ENCODE results near the gene TAMM41. TPM values are rescaled to one million over a fixed set of nuclear protein-coding genes. Genes with fewer than 3 reads are reported as not detected.

Gene TAMM41
- total RNA-seq, 5 donors from 2014 or later (not counting 1 experiment from before 2014, with no cell fraction given) = 19.6 to 43.3 (median 32.4) TPM

- no peak overlapping the region for H3K27ac Mint-ChIP-seq
- no peak overlapping the region for H3K4me3 Mint-ChIP-seq
- no peak overlapping the region for H3K4me3 ChIP-seq (ENCODE audit: control insufficient read depth in 1 of 2, extremely low read depth in 1 of 2, low read length in 1 of 2)
- H3K27me3 ChIP-seq (replicated peaks in 1 of 2; ENCODE audit: control insufficient read depth in 2 of 2, extremely low read depth in 1 of 2, insufficient read depth in 2 of 2, low read length in 1 of 2) = no peaks in the 10 kb centered on the region
- H3K4me1 Mint-ChIP-seq = peaks cover 0 to 5% (median 2%) of the 10 kb centered on the region in 3 donors
- peaks cover 67% of the 10 kb centered on the region for H3K36me3 Mint-ChIP-seq
- no peaks in the 10 kb centered on the region for H3K27me3 Mint-ChIP-seq
- ATAC-seq (replicated peaks in 1 of 4) (no peak), DNase-seq (no peak)
- ChIA-PET POLR2A (no interaction called here), CTCF (interaction anchor here in 1 of 2 donors (0.6 kb wide), 1 partner anchor 18 kb away, joined by 3 read pairs; no protein-coding TSS in a partner anchor)
- WGBS (ENCODE audit: insufficient coverage) = 86% methylated on average over 5 of the region's 5 CpGs
- H3K9me3 ChIP-seq = no peaks in the 10 kb centered on the region
- peaks cover 16 to 49% of the 10 kb centered on the region in 2 donors for H3K36me3 ChIP-seq (ENCODE audit: control insufficient read depth in 2 of 2, extremely low read depth in 1 of 2, insufficient read depth in 1 of 2, low read length in 1 of 2)
- no peak overlapping the region for H3K27ac ChIP-seq (ENCODE audit: low read length)
- H3K4me1 ChIP-seq (ENCODE audit: control insufficient read depth in 1 of 2, extremely low read depth in 1 of 2, insufficient read depth in 2 of 2, low read length in 2 of 2) = no peaks in the 10 kb centered on the region
- H3K9me3 Mint-ChIP-seq = peaks cover 0 to 1% (median 0%) of the 10 kb centered on the region in 3 donors
Observed at GRCh38 chr3:11807686-11808085, 39.0 kb downstream of the TAMM41 start.

- no peak overlapping the region for H3K27ac ChIP-seq (ENCODE audit: low read length)
- DNase-seq (no peak), ATAC-seq (replicated peaks in 1 of 4) (no peak)
- H3K4me1 ChIP-seq (ENCODE audit: control insufficient read depth in 1 of 2, extremely low read depth in 1 of 2, insufficient read depth in 2 of 2, low read length in 2 of 2) = no peaks in the 10 kb centered on the region
- H3K36me3 ChIP-seq (ENCODE audit: control insufficient read depth in 2 of 2, extremely low read depth in 1 of 2, insufficient read depth in 1 of 2, low read length in 1 of 2) = peaks cover 14 to 60% of the 10 kb centered on the region in 2 donors
- Mint-ChIP-seq H3K27ac (no peak overlapping the region), H3K4me3 (no peak overlapping the region), H3K9me3 (peaks cover 0 to 8% (median 0%) of the 10 kb centered on the region in 3 donors), H3K4me1 (peaks cover 0 to 2% (median 2%) of the 10 kb centered on the region in 3 donors), H3K36me3 (peaks cover 77% of the 10 kb centered on the region), H3K27me3 (no peaks in the 10 kb centered on the region)
- POLR2A ChIA-PET = no interaction called here
- no CpG with 5 or more reads among the region's 7 CpGs for WGBS (ENCODE audit: insufficient coverage)
- H3K27me3 ChIP-seq (replicated peaks in 1 of 2; ENCODE audit: control insufficient read depth in 2 of 2, extremely low read depth in 1 of 2, insufficient read depth in 2 of 2, low read length in 1 of 2) = no peaks in the 10 kb centered on the region
- CTCF ChIA-PET = no interaction called here
- H3K9me3 ChIP-seq = no peaks in the 10 kb centered on the region
- H3K4me3 ChIP-seq (ENCODE audit: control insufficient read depth in 1 of 2, extremely low read depth in 1 of 2, low read length in 1 of 2) = no peak overlapping the region
Observed at GRCh38 chr3:11805716-11806115, 41.0 kb downstream of the TAMM41 start.

GRCh38 chr3:11803977-11804892, 42.5 kb downstream of the TAMM41 start:
- ChIA-PET POLR2A (no interaction called here), CTCF (interaction anchor here (0.5 to 2.1 kb wide), 13 partner anchors 10 to 425 kb away, joined by 3 to 17 read pairs (median 4); no protein-coding TSS in a partner anchor)
- Mint-ChIP-seq H3K9me3 (peaks cover 0 to 19% (median 13%) of the 10 kb centered on the region in 3 donors), H3K36me3 (peaks cover 84% of the 10 kb centered on the region), H3K4me3 (no peak overlapping the region), H3K27ac (no peak overlapping the region), H3K27me3 (no peaks in the 10 kb centered on the region), H3K4me1 (peaks cover 2 to 12% (median 8%) of the 10 kb centered on the region in 3 donors)
- Histone ChIP-seq H3K36me3 (ENCODE audit: control insufficient read depth in 2 of 2, extremely low read depth in 1 of 2, insufficient read depth in 1 of 2, low read length in 1 of 2) (peaks cover 8 to 58% of the 10 kb centered on the region in 2 donors), H3K9me3 (peaks cover 3% of the 10 kb centered on the region), H3K27me3 (replicated peaks in 1 of 2; ENCODE audit: control insufficient read depth in 2 of 2, extremely low read depth in 1 of 2, insufficient read depth in 2 of 2, low read length in 1 of 2) (no peaks in the 10 kb centered on the region), H3K4me1 (ENCODE audit: control insufficient read depth in 1 of 2, extremely low read depth in 1 of 2, insufficient read depth in 2 of 2, low read length in 2 of 2) (no peaks in the 10 kb centered on the region), H3K27ac (ENCODE audit: low read length) (no peak overlapping the region), H3K4me3 (ENCODE audit: control insufficient read depth in 1 of 2, extremely low read depth in 1 of 2, low read length in 1 of 2) (no peak overlapping the region)
- no CpG with 5 or more reads among the region's 2 CpGs for WGBS (ENCODE audit: insufficient coverage)
- DNase-seq (peak in 31 of 35 experiments; percentile 2 to 68 (median 19)), ATAC-seq (replicated peaks in 1 of 4) (peak; percentile 70 to 83 (median 74))

- WGBS (ENCODE audit: insufficient coverage) = no CpG with 5 or more reads among the region's 1 CpG
- H3K27me3 ChIP-seq (replicated peaks in 1 of 2; ENCODE audit: control insufficient read depth in 2 of 2, extremely low read depth in 1 of 2, insufficient read depth in 2 of 2, low read length in 1 of 2) = no peaks in the 10 kb centered on the region
- H3K27ac ChIP-seq (ENCODE audit: low read length) = no peak overlapping the region
- H3K27me3 Mint-ChIP-seq = no peaks in the 10 kb centered on the region
- H3K36me3 ChIP-seq (ENCODE audit: control insufficient read depth in 2 of 2, extremely low read depth in 1 of 2, insufficient read depth in 1 of 2, low read length in 1 of 2) = peaks cover 8 to 52% of the 10 kb centered on the region in 2 donors
- H3K9me3 ChIP-seq = peaks cover 3% of the 10 kb centered on the region
- peaks cover 4 to 20% (median 13%) of the 10 kb centered on the region in 3 donors for H3K9me3 Mint-ChIP-seq
- DNase-seq (no peak), ATAC-seq (replicated peaks in 1 of 4) (no peak)
- H3K27ac Mint-ChIP-seq = peak overlapping the region; percentile 17 to 61
- ChIA-PET POLR2A (interaction anchor here in 1 of 2 donors (0.6 kb wide), 1 partner anchor 80 kb away, joined by 3 read pairs; no protein-coding TSS in a partner anchor), CTCF (no interaction called here)
- H3K4me1 ChIP-seq (ENCODE audit: control insufficient read depth in 1 of 2, extremely low read depth in 1 of 2, insufficient read depth in 2 of 2, low read length in 2 of 2) = no peaks in the 10 kb centered on the region
- no peak overlapping the region for H3K4me3 ChIP-seq (ENCODE audit: control insufficient read depth in 1 of 2, extremely low read depth in 1 of 2, low read length in 1 of 2)
- peaks cover 4 to 25% (median 18%) of the 10 kb centered on the region in 3 donors for H3K4me1 Mint-ChIP-seq
- no peak overlapping the region for H3K4me3 Mint-ChIP-seq
- H3K36me3 Mint-ChIP-seq = peaks cover 85% of the 10 kb centered on the region
Observed at GRCh38 chr3:11799791-11800190, 46.9 kb downstream of the TAMM41 start.

- DNase-seq (no peak), ATAC-seq (replicated peaks in 1 of 4) (no peak)
- peaks cover 4 to 18% (median 18%) of the 10 kb centered on the region in 3 donors for H3K4me1 Mint-ChIP-seq
- H3K27ac Mint-ChIP-seq = no peak overlapping the region
- Histone ChIP-seq H3K27ac (ENCODE audit: low read length) (no peak overlapping the region), H3K4me3 (ENCODE audit: control insufficient read depth in 1 of 2, extremely low read depth in 1 of 2, low read length in 1 of 2) (no peak overlapping the region), H3K4me1 (ENCODE audit: control insufficient read depth in 1 of 2, extremely low read depth in 1 of 2, insufficient read depth in 2 of 2, low read length in 2 of 2) (no peaks in the 10 kb centered on the region), H3K27me3 (replicated peaks in 1 of 2; ENCODE audit: control insufficient read depth in 2 of 2, extremely low read depth in 1 of 2, insufficient read depth in 2 of 2, low read length in 1 of 2) (no peaks in the 10 kb centered on the region), H3K9me3 (peaks cover 3% of the 10 kb centered on the region), H3K36me3 (ENCODE audit: control insufficient read depth in 2 of 2, extremely low read depth in 1 of 2, insufficient read depth in 1 of 2, low read length in 1 of 2) (peaks cover 5 to 84% of the 10 kb centered on the region in 2 donors)
- 100% methylated on average over 1 of the region's 2 CpGs for WGBS (ENCODE audit: insufficient coverage)
- ChIA-PET CTCF (no interaction called here), POLR2A (interaction anchor here in 1 of 2 donors (1.1 kb wide), 1 partner anchor 12 kb away, joined by 3 read pairs; no protein-coding TSS in a partner anchor)
- peaks cover 88% of the 10 kb centered on the region for H3K36me3 Mint-ChIP-seq
- no peaks in the 10 kb centered on the region for H3K27me3 Mint-ChIP-seq
- H3K9me3 Mint-ChIP-seq = peaks cover 4 to 7% (median 6%) of the 10 kb centered on the region in 3 donors
- H3K4me3 Mint-ChIP-seq = no peak overlapping the region
Observed at GRCh38 chr3:11794927-11795326, 51.8 kb downstream of the TAMM41 start.

GRCh38 chr3:11791339-11792200, 55.1 kb downstream of the TAMM41 start:
- Mint-ChIP-seq H3K27ac (peak overlapping the region; percentile 7 to 11), H3K36me3 (peaks cover 84% of the 10 kb centered on the region)
- CTCF ChIA-PET = no interaction called here

More at GRCh38 chr3:11791339-11792200, 55.1 kb downstream of the TAMM41 start:
- H3K4me3 ChIP-seq (ENCODE audit: control insufficient read depth in 1 of 2, extremely low read depth in 1 of 2, low read length in 1 of 2) = no peak overlapping the region
- POLR2A ChIA-PET = interaction anchor here in 1 of 2 donors (0.6 kb wide), 1 partner anchor 245 kb away, joined by 3 read pairs; no protein-coding TSS in a partner anchor
- H3K9me3 ChIP-seq = no peaks in the 10 kb centered on the region
- ATAC-seq (replicated peaks in 1 of 4) = no peak
- no peak overlapping the region for H3K27ac ChIP-seq (ENCODE audit: low read length)
- no peaks in the 10 kb centered on the region for H3K27me3 ChIP-seq (replicated peaks in 1 of 2; ENCODE audit: control insufficient read depth in 2 of 2, extremely low read depth in 1 of 2, insufficient read depth in 2 of 2, low read length in 1 of 2)
- DNase-seq = no peak
- H3K4me3 Mint-ChIP-seq = no peak overlapping the region
- H3K27me3 Mint-ChIP-seq = no peaks in the 10 kb centered on the region
- H3K9me3 Mint-ChIP-seq = peaks cover 0 to 2% (median 0%) of the 10 kb centered on the region in 3 donors
- WGBS (ENCODE audit: insufficient coverage) = 86% methylated on average over 4 of the region's 6 CpGs
- H3K36me3 ChIP-seq (ENCODE audit: control insufficient read depth in 2 of 2, extremely low read depth in 1 of 2, insufficient read depth in 1 of 2, low read length in 1 of 2) = peaks cover 6 to 86% of the 10 kb centered on the region in 2 donors
- peaks cover 0 to 3% of the 10 kb centered on the region in 2 experiments for H3K4me1 ChIP-seq (ENCODE audit: control insufficient read depth in 1 of 2, extremely low read depth in 1 of 2, insufficient read depth in 2 of 2, low read length in 2 of 2)
- H3K4me1 Mint-ChIP-seq = peaks cover 0 to 10% (median 2%) of the 10 kb centered on the region in 3 donors

Measured in T-cell (primary cell).